Measurements from ENCODE around the gene ACBD5. TPM values are rescaled to one million over a fixed set of nuclear protein-coding genes. Genes with fewer than 3 reads are reported as not detected.
A peak's percentile ranks its signal among the peaks of the same experiment; 100 is the strongest.

ACBD5 gene
- total RNA-seq, 2 donors from 2014 or later: 10.4 to 11.5 TPM

DNA sequence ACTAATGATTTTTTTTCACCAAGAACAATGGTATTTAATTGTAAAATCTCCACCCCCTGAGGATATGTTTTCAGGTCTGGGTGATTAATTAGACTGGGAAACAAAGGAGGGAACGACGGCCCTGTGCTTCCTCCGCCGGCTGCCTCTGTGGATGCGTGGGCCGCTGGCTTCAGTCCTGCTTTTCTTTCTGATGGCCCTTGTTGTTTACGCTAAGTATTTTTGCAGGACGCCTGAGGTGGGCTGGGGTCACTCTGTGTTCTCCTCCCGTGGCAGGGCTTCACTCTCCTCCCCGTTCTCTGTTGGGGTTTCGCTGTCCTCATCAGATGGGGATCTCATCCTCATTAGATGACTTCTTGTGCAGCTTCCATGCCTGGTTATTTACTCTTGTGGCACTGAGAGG is 5.2 kb upstream of the ACBD5 start:
- Histone ChIP-seq H3K9me3 (no peaks in the 10 kb centered on the region), H3K27ac (no peak overlapping the region), H3K36me3 (replicated peaks in 1 of 2; ENCODE audit: insufficient read depth in 1 of 2, low read depth in 2 of 2) (no peaks in the 10 kb centered on the region), H3K27me3 (no peaks in the 10 kb centered on the region), H3K4me1 (peaks cover 14% of the 10 kb centered on the region), H3K4me3 (no peak overlapping the region)
- 69 to 77% methylated on average over 10 of the region's 11 CpGs for WGBS, 2 donors
- no peak for DNase-seq
- ATAC-seq: no peak
- intact Hi-C loops (cut with DNase I): no loop called here
- TF ChIP-seq CTCF (IDR thresholded peaks at IDR 0.05) (no peak), POLR2A (IDR thresholded peaks at IDR 0.05) (no peak)

- no peak overlapping the region for H3K27ac ChIP-seq
- H3K27me3 ChIP-seq: no peaks in the 10 kb centered on the region
- DNase-seq (no peak), ATAC-seq (no peak)
- H3K9me3 ChIP-seq: no peaks in the 10 kb centered on the region
- intact Hi-C loops (cut with DNase I): no loop called here
- TF ChIP-seq CTCF (IDR thresholded peaks at IDR 0.05) (no peak), POLR2A (IDR thresholded peaks at IDR 0.05) (no peak)
- 50 to 67% methylated on average over 1 of the region's 1 CpG for WGBS, 2 donors
- peaks cover 14% of the 10 kb centered on the region for H3K4me1 ChIP-seq
- H3K36me3 ChIP-seq (replicated peaks in 1 of 2; ENCODE audit: insufficient read depth in 1 of 2, low read depth in 2 of 2): no peaks in the 10 kb centered on the region
- no peak overlapping the region for H3K4me3 ChIP-seq
These were observed 4.4 kb upstream of the ACBD5 start for GRCh38 chr10:27244976-27245375.

DNA sequence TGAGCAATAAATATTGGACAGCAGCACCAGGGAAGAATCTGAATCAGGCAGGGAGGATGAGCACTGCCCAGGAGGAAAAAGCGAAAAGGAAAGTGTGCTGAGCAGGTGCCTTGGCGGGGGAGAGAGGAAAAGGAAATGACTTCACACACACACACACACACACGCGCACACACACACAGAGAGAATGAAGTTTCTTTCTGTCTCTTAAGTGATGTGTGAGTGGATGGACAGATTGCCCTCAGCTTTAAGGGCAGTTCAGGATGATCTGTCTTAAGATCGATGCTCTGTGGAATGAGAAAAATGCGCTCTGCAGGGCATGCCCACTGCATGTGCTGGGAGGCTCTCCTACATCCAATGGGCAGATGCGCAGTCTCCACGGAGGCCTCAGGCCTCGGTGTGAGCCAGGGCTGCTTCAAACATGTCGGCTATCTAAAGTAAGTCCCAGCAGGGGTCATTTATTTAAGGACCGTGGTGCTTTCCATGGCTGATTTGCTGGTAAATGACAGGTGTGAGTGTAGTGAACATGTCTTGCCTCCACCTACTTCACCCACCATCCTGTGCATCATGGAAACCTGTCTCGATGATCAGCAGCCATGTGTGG is 2.5 kb upstream of the ACBD5 start:
- H3K27me3 ChIP-seq: no peaks in the 10 kb centered on the region
- peaks cover 25% of the 10 kb centered on the region for H3K4me1 ChIP-seq
- WGBS, 2 donors: 3 to 10% methylated on average over 10 to 12 of the region's 12 CpGs
- intact Hi-C loops (cut with DNase I): no loop called here
- DNase-seq (peak; percentile 42 to 73 (median 60)), ATAC-seq (peak; percentile 64)
- H3K4me3 ChIP-seq: peak overlapping the region; percentile 21 to 48
- peak overlapping the region; percentile 69 to 98 (median 96) for H3K27ac ChIP-seq
- H3K36me3 ChIP-seq (replicated peaks in 1 of 2; ENCODE audit: insufficient read depth in 1 of 2, low read depth in 2 of 2): no peaks in the 10 kb centered on the region
- no peaks in the 10 kb centered on the region for H3K9me3 ChIP-seq
- TF ChIP-seq CTCF (IDR thresholded peaks at IDR 0.05) (no peak), POLR2A (IDR thresholded peaks at IDR 0.05) (peak in 2 of 3 donors; percentile 6 to 17)

- ATAC-seq: peak; percentile 0
- Histone ChIP-seq H3K27me3 (no peaks in the 10 kb centered on the region), H3K4me1 (peaks cover 25% of the 10 kb centered on the region), H3K4me3 (peak overlapping the region; percentile 48 to 66), H3K27ac (peak overlapping the region; percentile 96 to 99 (median 97)), H3K9me3 (no peaks in the 10 kb centered on the region), H3K36me3 (replicated peaks in 1 of 2; ENCODE audit: insufficient read depth in 1 of 2, low read depth in 2 of 2) (no peaks in the 10 kb centered on the region)
- DNase-seq: no peak
- intact Hi-C loops (cut with DNase I): no loop called here
- WGBS, 2 donors: 0% methylated on average over 6 of the region's 6 CpGs
- no peak for TF ChIP-seq POLR2A (IDR thresholded peaks at IDR 0.05)
- no peak for TF ChIP-seq CTCF (IDR thresholded peaks at IDR 0.05)
These were observed 1.9 kb upstream of the ACBD5 start for GRCh38 chr10:27242473-27242950.

Data from body of pancreas (tissue), 4 donors.